ENCODE results near the gene OR13C4. TPM values are rescaled to one million over a fixed set of nuclear protein-coding genes. Genes with fewer than 3 reads are reported as not detected.
A peak's percentile ranks its signal among the peaks of the same experiment; 100 is the strongest.

The OR13C4 gene
- total RNA-seq, 2 donors from 2014 or later: not detected

DNA sequence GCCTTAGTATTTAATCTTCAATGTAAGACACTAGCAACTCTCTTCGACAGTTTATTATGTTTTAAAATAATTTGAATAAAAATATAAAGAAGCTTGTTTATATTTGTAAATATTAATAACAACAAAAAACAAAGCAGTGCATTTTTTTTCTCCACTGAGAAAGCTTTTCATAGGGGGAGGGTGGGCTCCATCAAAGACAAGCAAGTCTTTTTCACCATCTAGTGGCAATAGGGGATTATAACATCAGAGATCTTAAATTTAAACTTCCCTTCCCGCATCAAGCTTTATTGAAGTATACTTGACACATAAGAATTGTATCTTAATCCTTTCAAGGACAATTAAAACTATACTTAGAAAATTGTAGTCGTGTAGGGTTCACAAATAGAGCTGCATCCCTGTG lies 32.2 kb downstream of the OR13C4 start:
- H3K27ac ChIP-seq (ENCODE audit: low read depth, low read length): no peak overlapping the region
- no peak overlapping the region for H3K4me3 Mint-ChIP-seq
- WGBS, 2 experiments (ENCODE audit: insufficient coverage in 1 of 2, insufficient read length in 1 of 2): 17 to 43% methylated on average over 1 to 2 of the region's 3 CpGs
- H3K9me3 ChIP-seq (ENCODE audit: control insufficient read depth, low read length): no peaks in the 10 kb centered on the region
- TF ChIP-seq, protein P1, sequence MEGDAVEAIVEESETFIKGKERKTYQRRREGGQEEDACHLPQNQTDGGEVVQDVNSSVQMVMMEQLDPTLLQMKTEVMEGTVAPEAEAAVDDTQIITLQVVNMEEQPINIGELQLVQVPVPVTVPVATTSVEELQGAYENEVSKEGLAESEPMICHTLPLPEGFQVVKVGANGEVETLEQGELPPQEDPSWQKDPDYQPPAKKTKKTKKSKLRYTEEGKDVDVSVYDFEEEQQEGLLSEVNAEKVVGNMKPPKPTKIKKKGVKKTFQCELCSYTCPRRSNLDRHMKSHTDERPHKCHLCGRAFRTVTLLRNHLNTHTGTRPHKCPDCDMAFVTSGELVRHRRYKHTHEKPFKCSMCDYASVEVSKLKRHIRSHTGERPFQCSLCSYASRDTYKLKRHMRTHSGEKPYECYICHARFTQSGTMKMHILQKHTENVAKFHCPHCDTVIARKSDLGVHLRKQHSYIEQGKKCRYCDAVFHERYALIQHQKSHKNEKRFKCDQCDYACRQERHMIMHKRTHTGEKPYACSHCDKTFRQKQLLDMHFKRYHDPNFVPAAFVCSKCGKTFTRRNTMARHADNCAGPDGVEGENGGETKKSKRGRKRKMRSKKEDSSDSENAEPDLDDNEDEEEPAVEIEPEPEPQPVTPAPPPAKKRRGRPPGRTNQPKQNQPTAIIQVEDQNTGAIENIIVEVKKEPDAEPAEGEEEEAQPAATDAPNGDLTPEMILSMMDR (conservative IDR thresholded peaks at IDR 0.05): peak; percentile 77
- no peak for DNase-seq
- H3K4me3 ChIP-seq (ENCODE audit: low read length): no peak overlapping the region
- H3K27me3 Mint-ChIP-seq (ENCODE audit: insufficient read depth): no peaks in the 10 kb centered on the region
- H3K27ac Mint-ChIP-seq: no peak overlapping the region
- H3K9ac ChIP-seq (ENCODE audit: extremely low read depth, low read length, poor library complexity, severe bottlenecking): no peak overlapping the region
- H3K27me3 ChIP-seq (ENCODE audit: control insufficient read depth, insufficient read depth, low read length, poor library complexity, severe bottlenecking): no peaks in the 10 kb centered on the region
- no peaks in the 10 kb centered on the region for H3K36me3 Mint-ChIP-seq (ENCODE audit: low read depth)
- H3K9me3 Mint-ChIP-seq: peaks cover 9% of the 10 kb centered on the region
- peaks cover 12% of the 10 kb centered on the region for H3K4me1 Mint-ChIP-seq
- H3K4me1 ChIP-seq (ENCODE audit: control insufficient read depth, insufficient read depth, low read length): no peaks in the 10 kb centered on the region
- H3K36me3 ChIP-seq (ENCODE audit: control insufficient read depth, insufficient read depth, low read length): no peaks in the 10 kb centered on the region

DNA sequence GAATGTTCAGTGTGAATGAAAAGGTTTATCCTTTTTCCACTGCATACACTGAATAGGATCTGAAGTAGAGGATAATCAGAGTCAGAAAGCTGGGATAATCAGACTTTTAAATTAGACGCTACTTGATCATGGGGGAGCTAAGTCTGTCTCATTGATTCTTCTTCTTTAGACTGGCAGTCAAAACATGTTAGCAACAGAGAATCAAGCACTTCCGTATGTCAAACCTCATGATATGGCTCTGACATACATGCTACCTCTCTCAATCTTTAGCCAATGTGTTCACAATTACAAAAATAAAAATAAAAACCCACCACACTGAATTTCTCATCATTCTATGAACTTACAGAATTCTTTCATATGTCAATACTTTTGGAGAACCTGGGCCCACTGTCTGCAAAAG lies 42.0 kb downstream of the OR13C4 start:
- Mint-ChIP-seq H3K36me3 (ENCODE audit: low read depth) (no peaks in the 10 kb centered on the region), H3K4me1 (no peaks in the 10 kb centered on the region), H3K9me3 (peaks cover 11% of the 10 kb centered on the region), H3K27ac (no peak overlapping the region), H3K4me3 (no peak overlapping the region), H3K27me3 (ENCODE audit: insufficient read depth) (no peaks in the 10 kb centered on the region)
- WGBS, 2 experiments (ENCODE audit: insufficient coverage in 1 of 2, insufficient read length in 1 of 2): 80 to 85% methylated on average over 2 of the region's 2 CpGs
- no peak for DNase-seq
- H3K27me3 ChIP-seq (ENCODE audit: control insufficient read depth, insufficient read depth, low read length, poor library complexity, severe bottlenecking): no peaks in the 10 kb centered on the region
- no peak overlapping the region for H3K4me3 ChIP-seq (ENCODE audit: low read length)
- no peak overlapping the region for H3K9ac ChIP-seq (ENCODE audit: extremely low read depth, low read length, poor library complexity, severe bottlenecking)
- TF ChIP-seq, protein P1 (conservative IDR thresholded peaks at IDR 0.05): no peak
- no peaks in the 10 kb centered on the region for H3K36me3 ChIP-seq (ENCODE audit: control insufficient read depth, insufficient read depth, low read length)
- no peaks in the 10 kb centered on the region for H3K4me1 ChIP-seq (ENCODE audit: control insufficient read depth, insufficient read depth, low read length)
- H3K9me3 ChIP-seq (ENCODE audit: control insufficient read depth, low read length): no peaks in the 10 kb centered on the region
- H3K27ac ChIP-seq (ENCODE audit: low read depth, low read length): no peak overlapping the region

DNA sequence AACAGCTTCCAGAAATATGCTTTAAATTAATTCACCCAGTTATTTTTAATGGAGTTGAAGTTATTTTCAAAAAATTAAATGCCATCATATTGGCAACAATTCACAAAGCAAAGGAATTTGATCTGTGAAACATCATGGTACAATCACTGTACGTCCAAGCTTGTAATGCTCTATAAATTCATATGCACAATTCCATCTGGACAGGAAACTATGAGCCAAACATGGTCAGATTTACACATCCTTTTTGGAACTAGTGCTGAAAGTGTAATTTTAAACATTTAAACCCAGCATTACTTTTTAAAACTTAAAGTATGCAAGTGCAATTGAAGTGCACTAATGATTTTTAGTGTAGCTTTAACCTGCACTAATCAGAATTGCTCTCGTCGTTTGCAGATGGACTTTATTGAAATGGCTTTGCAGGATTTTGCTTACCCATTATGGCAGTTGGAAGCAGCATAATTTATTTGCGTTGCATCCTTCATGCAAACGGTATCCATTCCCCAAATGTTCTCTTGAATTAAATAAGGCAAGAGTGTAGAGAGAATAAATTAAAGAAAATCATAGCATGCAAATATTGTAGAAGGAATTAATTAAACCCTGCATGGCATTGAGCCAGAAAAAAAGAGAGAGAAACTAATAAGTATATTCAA lies 44.0 kb downstream of the OR13C4 start:
- H3K27me3 Mint-ChIP-seq (ENCODE audit: insufficient read depth): no peaks in the 10 kb centered on the region
- WGBS, 2 experiments (ENCODE audit: insufficient coverage in 1 of 2, insufficient read length in 1 of 2): 64 to 78% methylated on average over 3 to 5 of the region's 5 CpGs
- Histone ChIP-seq H3K4me3 (ENCODE audit: low read length) (no peak overlapping the region), H3K27ac (ENCODE audit: low read depth, low read length) (no peak overlapping the region), H3K4me1 (ENCODE audit: control insufficient read depth, insufficient read depth, low read length) (no peaks in the 10 kb centered on the region), H3K27me3 (ENCODE audit: control insufficient read depth, insufficient read depth, low read length, poor library complexity, severe bottlenecking) (no peaks in the 10 kb centered on the region), H3K36me3 (ENCODE audit: control insufficient read depth, insufficient read depth, low read length) (no peaks in the 10 kb centered on the region), H3K9me3 (ENCODE audit: control insufficient read depth, low read length) (no peaks in the 10 kb centered on the region), H3K9ac (ENCODE audit: extremely low read depth, low read length, poor library complexity, severe bottlenecking) (no peak overlapping the region)
- H3K9me3 Mint-ChIP-seq: peaks cover 2% of the 10 kb centered on the region
- H3K27ac Mint-ChIP-seq: no peak overlapping the region
- no peaks in the 10 kb centered on the region for H3K36me3 Mint-ChIP-seq (ENCODE audit: low read depth)
- TF ChIP-seq, protein P1 (conservative IDR thresholded peaks at IDR 0.05): no peak
- no peak overlapping the region for H3K4me3 Mint-ChIP-seq
- DNase-seq: no peak
- H3K4me1 Mint-ChIP-seq: no peaks in the 10 kb centered on the region

Other genes starting within 250 kb of the OR13C4 start
- gene OR13F1, start 22.9 kb downstream of the OR13C4 start, total RNA-seq: not detected
- not detected for gene OR13C3, start 9.6 kb upstream of the OR13C4 start, total RNA-seq
- gene OR13C8, start 42.0 kb upstream of the OR13C4 start, total RNA-seq: not detected
- gene OR13C5, start 72.2 kb upstream of the OR13C4 start, total RNA-seq: not detected
- gene OR13C2, start 78.4 kb upstream of the OR13C4 start, total RNA-seq: not detected
- gene OR13C9, start 91.0 kb upstream of the OR13C4 start, total RNA-seq: not detected
- not detected for gene OR13D1, start 167.3 kb upstream of the OR13C4 start, total RNA-seq
- 10 to 100 TPM; 18.8 to 20.5 TPM for gene NIPSNAP3A, start 220.5 kb upstream of the OR13C4 start, total RNA-seq
- 1 to 10 TPM in 1 of 2 donors, under 1 TPM in 1; 0.91 to 1.7 TPM for gene NIPSNAP3B, start 236.9 kb upstream of the OR13C4 start, total RNA-seq